ENCODE data around the gene GNL3. TPM values are rescaled to one million over a fixed set of nuclear protein-coding genes. Genes with fewer than 3 reads are reported as not detected.

GNL3 gene, protein sequence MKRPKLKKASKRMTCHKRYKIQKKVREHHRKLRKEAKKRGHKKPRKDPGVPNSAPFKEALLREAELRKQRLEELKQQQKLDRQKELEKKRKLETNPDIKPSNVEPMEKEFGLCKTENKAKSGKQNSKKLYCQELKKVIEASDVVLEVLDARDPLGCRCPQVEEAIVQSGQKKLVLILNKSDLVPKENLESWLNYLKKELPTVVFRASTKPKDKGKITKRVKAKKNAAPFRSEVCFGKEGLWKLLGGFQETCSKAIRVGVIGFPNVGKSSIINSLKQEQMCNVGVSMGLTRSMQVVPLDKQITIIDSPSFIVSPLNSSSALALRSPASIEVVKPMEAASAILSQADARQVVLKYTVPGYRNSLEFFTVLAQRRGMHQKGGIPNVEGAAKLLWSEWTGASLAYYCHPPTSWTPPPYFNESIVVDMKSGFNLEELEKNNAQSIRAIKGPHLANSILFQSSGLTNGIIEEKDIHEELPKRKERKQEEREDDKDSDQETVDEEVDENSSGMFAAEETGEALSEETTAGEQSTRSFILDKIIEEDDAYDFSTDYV
- total RNA-seq (2021; ENCODE audit: unreplicated experiment) (88.9 TPM), Bru-seq, nascent RNA (percentile 98 among the genes with signal in this experiment), BruChase-seq, experiment 1, labeled RNA remaining after a 2-hour chase (percentile 98 among the genes with signal in this experiment), BruChase-seq, experiment 2, labeled RNA remaining after a 6-hour chase (percentile 98 among the genes with signal in this experiment)
- 35.0 TPM for polyA plus RNA-seq (2012; ENCODE audit: insufficient read length)
- long read RNA-seq, transcript GNL3-202 (15 exons, 2,040 nt), result major isoform, 88 of 153 reads
- long read RNA-seq, partial matches to known transcripts, result 22 of 153 reads
- long read RNA-seq, other reads (novel, unspliced or antisense), result 40 of 153 reads

DNA sequence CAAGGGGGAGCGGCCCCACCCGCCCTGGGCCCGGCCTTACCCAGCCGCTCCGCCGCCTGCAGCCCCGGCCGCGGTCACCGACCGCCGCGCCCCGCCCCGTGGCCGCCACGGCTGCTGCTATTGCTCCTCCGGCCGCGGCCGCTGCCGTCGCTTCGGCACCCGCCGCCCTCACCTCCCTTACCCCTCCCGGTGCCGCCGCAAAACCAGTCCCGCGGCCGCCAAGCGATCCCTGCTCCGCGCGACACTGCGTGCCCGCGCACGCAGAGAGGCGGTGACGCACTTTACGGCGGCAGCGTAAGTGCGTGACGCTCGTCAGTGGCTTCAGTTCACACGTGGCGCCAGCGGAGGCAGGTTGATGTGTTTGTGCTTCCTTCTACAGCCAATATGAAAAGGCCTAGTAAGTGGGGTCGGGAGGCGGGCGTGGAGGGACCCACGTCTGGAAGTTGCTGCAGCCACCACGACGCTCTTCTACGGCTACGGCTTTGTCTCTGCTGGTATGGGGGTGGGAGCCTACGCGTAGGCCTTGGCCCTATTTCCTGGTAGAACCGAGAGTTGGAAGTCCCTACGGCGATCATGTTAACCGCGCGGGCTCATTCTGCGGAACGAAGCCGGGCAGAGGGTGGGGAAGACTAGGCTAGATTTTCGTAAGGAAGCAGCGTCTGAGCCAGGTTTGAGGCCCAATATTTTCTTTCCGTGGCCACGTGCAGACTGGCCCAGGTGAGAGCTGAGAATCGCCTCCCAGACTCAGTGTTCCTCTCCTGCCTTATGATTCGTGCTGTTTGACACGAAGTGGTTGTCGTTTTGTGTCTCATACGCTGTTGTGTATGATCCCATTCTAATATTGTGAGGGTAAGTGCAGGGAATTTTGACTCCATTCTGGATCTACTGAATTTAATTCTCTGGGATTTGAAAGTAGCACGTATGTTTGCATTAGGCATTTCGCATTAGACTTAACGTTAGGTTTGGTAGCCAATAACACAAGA lies at the start of gene GNL3, which contains the start of gene PBRM1:
TSS of gene GNL3 (plus strand) at position 324 of the 983 bp plus-strand sequence. CDS start at position 385, 61 bp downstream.
TSS of gene PBRM1 (minus strand) at position 205 of the 983 bp plus-strand sequence.
- H3K9me3 ChIP-seq (ENCODE audit: control insufficient read depth, insufficient read depth, low read depth, low read length), result no peaks in the 10 kb centered on the region
- peak within 1 kb of the TSS; percentile 95 to 98 for H3K4me3 ChIP-seq (ENCODE audit: low read depth in 2 of 2, low read length in 2 of 2)
- CTCF ChIA-PET, result no interaction called here
- in situ Hi-C loops (cut with HindIII; ENCODE audit: low pct_unique_long_range_greater_than_20kb, low sequenced_read_pairs), result no loop called here
- H3K27ac ChIP-seq (ENCODE audit: low read length), result peak within 1 kb of the TSS; percentile 97
- POLR2A ChIA-PET, result no interaction called here
- intact Hi-C loops (cut with micrococcal nuclease; ENCODE audit: unreplicated experiment), result no loop called here
- peaks cover 26% of the 10 kb centered on the region for H3K4me1 ChIP-seq (ENCODE audit: control insufficient read depth, insufficient read depth, low read length)
- no peak for DNase-seq (ENCODE audit: low read depth, low spot score)
- no peaks in the 10 kb centered on the region for H3K27me3 ChIP-seq (ENCODE audit: control insufficient read depth, insufficient read depth, low read length)
- TSS peak; percentile 75 for BruUV-seq (replicated peaks)
- H3K36me3 ChIP-seq (ENCODE audit: control insufficient read depth, insufficient read depth, low read length), result peaks cover 38% of the 10 kb centered on the region
- peak; percentile 90 for ATAC-seq
- TF ChIP-seq SIN3A (IDR thresholded peaks at IDR 0.05; ENCODE audit: borderline replicate concordance, insufficient read depth, low read depth, low read length) (peak; percentile 87), POLR2AphosphoS5 (IDR thresholded peaks at IDR 0.05; ENCODE audit: low read depth, low read length) (peak; percentile 91), TCF7L2 (IDR thresholded peaks at IDR 0.05; ENCODE audit: low read depth, low read length) (0 out of 2 replicates have a peak, but pooled peaks have one; percentile 25)
- TF ChIP-seq, protein P1, sequence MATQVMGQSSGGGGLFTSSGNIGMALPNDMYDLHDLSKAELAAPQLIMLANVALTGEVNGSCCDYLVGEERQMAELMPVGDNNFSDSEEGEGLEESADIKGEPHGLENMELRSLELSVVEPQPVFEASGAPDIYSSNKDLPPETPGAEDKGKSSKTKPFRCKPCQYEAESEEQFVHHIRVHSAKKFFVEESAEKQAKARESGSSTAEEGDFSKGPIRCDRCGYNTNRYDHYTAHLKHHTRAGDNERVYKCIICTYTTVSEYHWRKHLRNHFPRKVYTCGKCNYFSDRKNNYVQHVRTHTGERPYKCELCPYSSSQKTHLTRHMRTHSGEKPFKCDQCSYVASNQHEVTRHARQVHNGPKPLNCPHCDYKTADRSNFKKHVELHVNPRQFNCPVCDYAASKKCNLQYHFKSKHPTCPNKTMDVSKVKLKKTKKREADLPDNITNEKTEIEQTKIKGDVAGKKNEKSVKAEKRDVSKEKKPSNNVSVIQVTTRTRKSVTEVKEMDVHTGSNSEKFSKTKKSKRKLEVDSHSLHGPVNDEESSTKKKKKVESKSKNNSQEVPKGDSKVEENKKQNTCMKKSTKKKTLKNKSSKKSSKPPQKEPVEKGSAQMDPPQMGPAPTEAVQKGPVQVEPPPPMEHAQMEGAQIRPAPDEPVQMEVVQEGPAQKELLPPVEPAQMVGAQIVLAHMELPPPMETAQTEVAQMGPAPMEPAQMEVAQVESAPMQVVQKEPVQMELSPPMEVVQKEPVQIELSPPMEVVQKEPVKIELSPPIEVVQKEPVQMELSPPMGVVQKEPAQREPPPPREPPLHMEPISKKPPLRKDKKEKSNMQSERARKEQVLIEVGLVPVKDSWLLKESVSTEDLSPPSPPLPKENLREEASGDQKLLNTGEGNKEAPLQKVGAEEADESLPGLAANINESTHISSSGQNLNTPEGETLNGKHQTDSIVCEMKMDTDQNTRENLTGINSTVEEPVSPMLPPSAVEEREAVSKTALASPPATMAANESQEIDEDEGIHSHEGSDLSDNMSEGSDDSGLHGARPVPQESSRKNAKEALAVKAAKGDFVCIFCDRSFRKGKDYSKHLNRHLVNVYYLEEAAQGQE (IDR thresholded peaks at IDR 0.05; ENCODE audit: insufficient read depth in 1 of 2, low read depth in 2 of 2, low read length in 1 of 2), result peak in 1 of 2 experiments; percentile 59; a peak in 1 of 4 replicates
- TF ChIP-seq, protein P2, sequence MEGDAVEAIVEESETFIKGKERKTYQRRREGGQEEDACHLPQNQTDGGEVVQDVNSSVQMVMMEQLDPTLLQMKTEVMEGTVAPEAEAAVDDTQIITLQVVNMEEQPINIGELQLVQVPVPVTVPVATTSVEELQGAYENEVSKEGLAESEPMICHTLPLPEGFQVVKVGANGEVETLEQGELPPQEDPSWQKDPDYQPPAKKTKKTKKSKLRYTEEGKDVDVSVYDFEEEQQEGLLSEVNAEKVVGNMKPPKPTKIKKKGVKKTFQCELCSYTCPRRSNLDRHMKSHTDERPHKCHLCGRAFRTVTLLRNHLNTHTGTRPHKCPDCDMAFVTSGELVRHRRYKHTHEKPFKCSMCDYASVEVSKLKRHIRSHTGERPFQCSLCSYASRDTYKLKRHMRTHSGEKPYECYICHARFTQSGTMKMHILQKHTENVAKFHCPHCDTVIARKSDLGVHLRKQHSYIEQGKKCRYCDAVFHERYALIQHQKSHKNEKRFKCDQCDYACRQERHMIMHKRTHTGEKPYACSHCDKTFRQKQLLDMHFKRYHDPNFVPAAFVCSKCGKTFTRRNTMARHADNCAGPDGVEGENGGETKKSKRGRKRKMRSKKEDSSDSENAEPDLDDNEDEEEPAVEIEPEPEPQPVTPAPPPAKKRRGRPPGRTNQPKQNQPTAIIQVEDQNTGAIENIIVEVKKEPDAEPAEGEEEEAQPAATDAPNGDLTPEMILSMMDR (IDR thresholded peaks at IDR 0.05), result no peak

DNA sequence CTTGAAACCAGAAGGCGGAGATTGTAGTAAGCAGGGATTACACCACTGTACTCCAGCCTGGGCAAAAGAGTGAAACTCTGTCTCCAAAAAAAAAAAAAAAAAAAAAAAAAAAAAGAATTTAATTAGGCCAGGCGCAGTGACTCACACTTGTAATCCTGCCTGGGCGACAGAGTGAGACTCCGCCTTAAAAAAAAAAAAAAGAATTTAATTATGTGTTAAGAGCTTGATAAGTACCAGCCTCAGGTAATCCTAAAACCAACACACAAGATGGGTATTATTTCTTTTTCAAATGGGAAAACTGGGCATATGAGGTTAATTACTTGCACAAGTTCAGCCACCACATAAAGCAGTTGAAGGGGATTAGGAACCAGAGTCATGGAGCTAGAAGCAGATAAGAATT lies 49.2 kb upstream of the GNL3 start:
- in situ Hi-C loops (cut with HindIII; ENCODE audit: low pct_unique_long_range_greater_than_20kb, low sequenced_read_pairs), result no loop called here
- POLR2A ChIA-PET, result interaction anchor here (0.6 kb wide), 1 partner anchor 21 kb away, joined by 3 read pairs; no protein-coding TSS in a partner anchor
- Histone ChIP-seq H3K36me3 (ENCODE audit: control insufficient read depth, insufficient read depth, low read length) (peaks cover 6% of the 10 kb centered on the region), H3K27ac (ENCODE audit: low read length) (no peak overlapping the region), H3K4me3 (ENCODE audit: low read depth in 2 of 2, low read length in 2 of 2) (no peak overlapping the region), H3K4me1 (ENCODE audit: control insufficient read depth, insufficient read depth, low read length) (no peaks in the 10 kb centered on the region), H3K27me3 (ENCODE audit: control insufficient read depth, insufficient read depth, low read length) (no peaks in the 10 kb centered on the region), H3K9me3 (ENCODE audit: control insufficient read depth, insufficient read depth, low read depth, low read length) (no peaks in the 10 kb centered on the region)
- ATAC-seq (no peak), DNase-seq (ENCODE audit: low read depth, low spot score) (no peak)
- intact Hi-C loops (cut with micrococcal nuclease; ENCODE audit: unreplicated experiment), result no loop called here
- TF ChIP-seq, protein P1 (IDR thresholded peaks at IDR 0.05; ENCODE audit: insufficient read depth in 1 of 2, low read depth in 2 of 2, low read length in 1 of 2), result no peak
- TF ChIP-seq POLR2AphosphoS5 (IDR thresholded peaks at IDR 0.05; ENCODE audit: low read depth, low read length), result no peak
- TF ChIP-seq SIN3A (IDR thresholded peaks at IDR 0.05; ENCODE audit: borderline replicate concordance, insufficient read depth, low read depth, low read length), result no peak
- no peak for TF ChIP-seq TCF7L2 (IDR thresholded peaks at IDR 0.05; ENCODE audit: low read depth, low read length)
- TF ChIP-seq, protein P2 (IDR thresholded peaks at IDR 0.05), result no peak
- no TSS peak for BruUV-seq (replicated peaks)
- CTCF ChIA-PET, result no interaction called here
